Dendritic cell treated with granulocyte-macrophage colony-stimulating factor and Interleukin-4, amounts not matched to agents 40 ng/mL and 50 ng/mL, for 4 days (primary cell): ENCODE measurements around the gene RPS25.
A peak's percentile ranks its signal among the peaks of the same experiment; 100 is the strongest.
"Not testable (repeated sequence)": the region's sequence is repeated elsewhere in the genome, so short reads cannot be mapped to it uniquely, and the experiment has no call there.

Source experiments
- H3K27ac Mint-ChIP-seq: one replicate; pipeline ENCODE4 v1.8.0; 2022; ENCODE audit warnings: mild to moderate bottlenecking, mixed read lengths
- H3K27me3 Mint-ChIP-seq: one replicate; pipeline ENCODE4 v1.8.0; 2022; ENCODE audit warnings: mild to moderate bottlenecking, mixed read lengths
- H3K36me3 Mint-ChIP-seq: one replicate; pipeline ENCODE4 v1.8.0; 2022; ENCODE audit warnings: low read depth, mixed read lengths
- H3K4me1 Mint-ChIP-seq: one replicate; pipeline ENCODE4 v1.8.0; 2022; ENCODE audit warnings: low read depth, mixed read lengths
- H3K4me3 Mint-ChIP-seq: one replicate; pipeline ENCODE4 v1.8.0; 2022; ENCODE audit warnings: mild to moderate bottlenecking, moderate library complexity, mixed read lengths
- H3K9me3 Mint-ChIP-seq: one replicate; pipeline ENCODE4 v1.8.0; 2022; ENCODE audit warnings: mixed read lengths
- intact Hi-C: fragments of 100-400 bp; cut with micrococcal nuclease; formaldehyde crosslinking; loops from one replicate; pipeline ENCODE4 v1.15.0; 2022

RPS25 gene

GRCh38 chr11:118988280-118988679 is 29.9 kb downstream of the RPS25 start:
- Mint-ChIP-seq H3K36me3 (peaks cover 8% of the 10 kb centered on the region), H3K27me3 (peaks cover 2% of the 10 kb centered on the region), H3K4me3 (no peak overlapping the region), H3K4me1 (no peaks in the 10 kb centered on the region), H3K9me3 (no peaks in the 10 kb centered on the region), H3K27ac (no peak overlapping the region)
- intact Hi-C loops: no loop called here

GRCh38 chr11:118984825-118985224 is 33.3 kb downstream of the RPS25 start:
- intact Hi-C loops: no loop called here
- no peaks in the 10 kb centered on the region for H3K36me3 Mint-ChIP-seq
- no peak overlapping the region for H3K4me3 Mint-ChIP-seq
- H3K9me3 Mint-ChIP-seq: no peaks in the 10 kb centered on the region
- no peak overlapping the region for H3K27ac Mint-ChIP-seq
- peaks cover 2% of the 10 kb centered on the region for H3K27me3 Mint-ChIP-seq
- peaks cover 13% of the 10 kb centered on the region for H3K4me1 Mint-ChIP-seq

- H3K36me3 Mint-ChIP-seq, H3K27me3 Mint-ChIP-seq, intact Hi-C loops, H3K9me3 Mint-ChIP-seq, H3K27ac Mint-ChIP-seq, H3K4me3 Mint-ChIP-seq: not testable (repeated sequence)
- H3K4me1 Mint-ChIP-seq: peaks cover 18% of the 10 kb centered on the region
These were observed 33.8 kb downstream of the RPS25 start for GRCh38 chr11:118984337-118984736.

- Mint-ChIP-seq H3K27ac (peak overlapping the region; percentile 51), H3K27me3 (peaks cover 5% of the 10 kb centered on the region), H3K36me3 (no peaks in the 10 kb centered on the region), H3K4me3 (peak overlapping the region; percentile 50), H3K9me3 (no peaks in the 10 kb centered on the region), H3K4me1 (peaks cover 24% of the 10 kb centered on the region)
- intact Hi-C loops: no loop called here
These were observed 37.8 kb downstream of the RPS25 start for GRCh38 chr11:118980191-118980881.

GRCh38 chr11:118979434-118979833 is 38.7 kb downstream of the RPS25 start:
- intact Hi-C loops: no loop called here
- Mint-ChIP-seq H3K9me3 (no peaks in the 10 kb centered on the region), H3K27me3 (peaks cover 11% of the 10 kb centered on the region), H3K4me3 (no peak overlapping the region), H3K36me3 (no peaks in the 10 kb centered on the region), H3K27ac (peak overlapping the region; percentile 51), H3K4me1 (peaks cover 24% of the 10 kb centered on the region)

GRCh38 chr11:118975771-118976709 is 42.1 kb downstream of the RPS25 start:
- peaks cover 27% of the 10 kb centered on the region for H3K27me3 Mint-ChIP-seq
- no peak overlapping the region for H3K4me3 Mint-ChIP-seq
- no peak overlapping the region for H3K27ac Mint-ChIP-seq
- peaks cover 23% of the 10 kb centered on the region for H3K4me1 Mint-ChIP-seq
- intact Hi-C loops: no loop called here
- no peaks in the 10 kb centered on the region for H3K36me3 Mint-ChIP-seq
- H3K9me3 Mint-ChIP-seq: no peaks in the 10 kb centered on the region

- H3K9me3 Mint-ChIP-seq: no peaks in the 10 kb centered on the region
- intact Hi-C loops: no loop called here
- H3K36me3 Mint-ChIP-seq: no peaks in the 10 kb centered on the region
- H3K27me3 Mint-ChIP-seq: peaks cover 33% of the 10 kb centered on the region
- H3K4me1 Mint-ChIP-seq: peaks cover 3% of the 10 kb centered on the region
- no peak overlapping the region for H3K27ac Mint-ChIP-seq
- H3K4me3 Mint-ChIP-seq: no peak overlapping the region
These were observed 44.2 kb downstream of the RPS25 start for GRCh38 chr11:118973985-118974384.

GRCh38 chr11:118971646-118972045 is 46.5 kb downstream of the RPS25 start, which contains the start of gene FOXR1:
FOXR1 (plus strand) TSS chr11:118971761; CDS start chr11:118971932, 171 bp downstream.
- Mint-ChIP-seq H3K9me3 (no peaks in the 10 kb centered on the region), H3K27ac (no peak within 1 kb of the TSS), H3K27me3 (peaks cover 31% of the 10 kb centered on the region), H3K4me1 (no peaks in the 10 kb centered on the region), H3K4me3 (no peak within 1 kb of the TSS), H3K36me3 (no peaks in the 10 kb centered on the region)
- intact Hi-C loops: no loop called here

- H3K9me3 Mint-ChIP-seq, H3K4me3 Mint-ChIP-seq, H3K4me1 Mint-ChIP-seq, intact Hi-C loops, H3K36me3 Mint-ChIP-seq, H3K27ac Mint-ChIP-seq: not testable (repeated sequence)
- peaks cover 23% of the 10 kb centered on the region for H3K27me3 Mint-ChIP-seq
These were observed 48.6 kb downstream of the RPS25 start for GRCh38 chr11:118969508-118969907.
